ENCODE data around the gene ASTE1. TPM values are rescaled to one million over a fixed set of nuclear protein-coding genes. Genes with fewer than 3 reads are reported as not detected.

ASTE1 gene
- total and polyA plus RNA-seq, 10 of the 15 experiments (the other 5 are each of a cell fraction or from before 2014, with no cell fraction given), result 5.1 to 12.0 (median 8.2) TPM

- no peaks in the 10 kb centered on the region for H3K79me2 ChIP-seq (ENCODE audit: control insufficient read depth, insufficient read depth, low read length)
- no peaks in the 10 kb centered on the region for H3K27me3 ChIP-seq (replicated peaks in 1 of 2; ENCODE audit: control insufficient read depth in 2 of 2, insufficient read depth in 2 of 2, low read length in 1 of 2)
- no peak overlapping the region for H3K9ac ChIP-seq (ENCODE audit: control insufficient read depth, insufficient read depth, low read length)
- no peak overlapping the region for H3K4me3 ChIP-seq
- H4K20me1 ChIP-seq (ENCODE audit: control insufficient read depth, insufficient read depth), result no peaks in the 10 kb centered on the region
- in situ Hi-C loops (cut with MboI) (no loop called here), intact Hi-C loops (cut with micrococcal nuclease; ENCODE audit: unreplicated experiment) (loop anchor here (5.0 to 10.0 kb wide), 5 partner anchors 513 to 1151 kb away; no protein-coding TSS in a partner anchor)
- DNase-seq (ENCODE audit: low read depth, low spot score) (no peak), ATAC-seq (no peak), FAIRE-seq (no peak)
- ChIA-PET CTCF (interaction anchor here (0.6 to 2.7 kb wide), 6 partner anchors 8 to 998 kb away, joined by 3 to 22 read pairs (median 6); no protein-coding TSS in a partner anchor), SMC1A (ENCODE audit: uncharacterized antibody, unreplicated experiment) (interaction anchor here (0.7 to 3.9 kb wide), 6 partner anchors 10 to 469 kb away, joined by 3 to 12 read pairs (median 3); no protein-coding TSS in a partner anchor), RAD21 (ENCODE audit: unreplicated experiment) (interaction anchor here (1.0 kb wide), 1 partner anchor 998 kb away, joined by 3 read pairs; no protein-coding TSS in a partner anchor), POLR2A (interaction anchor here (0.7 kb wide), 1 partner anchor 1193 kb away, joined by 4 read pairs; no protein-coding TSS in a partner anchor)
- no peaks in the 10 kb centered on the region for H3K9me3 ChIP-seq (replicated peaks; ENCODE audit: control insufficient read depth, insufficient read depth, low read length)
- no TSS peak for BruUV-seq (replicated peaks)
- H3K36me3 ChIP-seq (ENCODE audit: control insufficient read depth in 2 of 2, insufficient read depth in 2 of 2, low read length in 1 of 2), result no peaks in the 10 kb centered on the region
- H3K27ac ChIP-seq (ENCODE audit: control insufficient read depth, insufficient read depth), result no peak overlapping the region
- no peaks in the 10 kb centered on the region for H3K4me1 ChIP-seq (ENCODE audit: control insufficient read depth, insufficient read depth, low read length)
- 69% methylated on average over 2 of the region's 3 CpGs for WGBS (ENCODE audit: insufficient coverage, insufficient replicate concordance, low lambda C conversion rate, missing lambda C conversion rate)
- H3K4me2 ChIP-seq (ENCODE audit: control insufficient read depth, insufficient read depth), result no peak overlapping the region
- H2AFZ ChIP-seq (ENCODE audit: control insufficient read depth, low read depth, low read length), result no peak overlapping the region
- TF ChIP-seq MLLT1 (IDR thresholded peaks at IDR 0.05) (no peak), FOS (IDR thresholded peaks at IDR 0.05; ENCODE audit: borderline replicate concordance, extremely low read depth, insufficient read length) (no peak), RELA (IDR thresholded peaks at IDR 0.05; ENCODE audit: borderline replicate concordance, partially characterized antibody) (no peak), DPF2 (IDR thresholded peaks at IDR 0.05) (no peak), EED (IDR thresholded peaks at IDR 0.05; ENCODE audit: low read depth) (no peak), SP1 (IDR thresholded peaks at IDR 0.05; ENCODE audit: low read depth, low read length) (no peak), USF2 (IDR thresholded peaks at IDR 0.05; ENCODE audit: borderline replicate concordance, low read depth, low read length) (no peak), SRF (IDR thresholded peaks at IDR 0.05; ENCODE audit: low read depth in 2 of 2, low read length in 2 of 2) (no peak), FOXM1 (IDR thresholded peaks at IDR 0.05; ENCODE audit: low read depth, low read length) (no peak), ATF7 (IDR thresholded peaks at IDR 0.05; ENCODE audit: low read depth) (no peak), ETV6 (conservative IDR thresholded peaks at IDR 0.05 in 1 of 2, IDR thresholded peaks at IDR 0.05 in 1 of 2; ENCODE audit: borderline replicate concordance in 1 of 2, low read depth in 1 of 2) (no peak), ELK1 (IDR thresholded peaks at IDR 0.05; ENCODE audit: low read depth, low read length) (no peak), PRDM15 (CRISPR knock-in tag; IDR thresholded peaks at IDR 0.05) (no peak), SREBF1 (IDR thresholded peaks at IDR 0.05; ENCODE audit: low read length) (no peak)
These were observed 5.0 kb upstream of the ASTE1 start for GRCh38 chr3:131031660-131032059.

Data from GM12878 (cell line).